ENCODE measurements around the gene G2E3.
"Not testable (repeated sequence)": the region's sequence is repeated elsewhere in the genome, so short reads cannot be mapped to it uniquely, and the experiment has no call there.

G2E3 gene

GRCh38 chr14:30600922-30601918 lies 42.3 kb downstream of the G2E3 start:
- FAIRE-seq (no peak), DNase-seq (ENCODE audit: insufficient read length, low spot score) (no peak)

- FAIRE-seq (no peak), DNase-seq (ENCODE audit: insufficient read length, low spot score) (no peak)
These were observed 44.4 kb downstream of the G2E3 start for GRCh38 chr14:30603402-30603801.

- not testable (repeated sequence) for DNase-seq (ENCODE audit: insufficient read length, low spot score); FAIRE-seq
These were observed 45.7 kb downstream of the G2E3 start for GRCh38 chr14:30604696-30605095.

- no peak for DNase-seq (ENCODE audit: insufficient read length, low spot score)
- no peak for FAIRE-seq
These were observed 48.3 kb downstream of the G2E3 start for GRCh38 chr14:30607156-30607780.

- DNase-seq (ENCODE audit: insufficient read length, low spot score) (no peak), FAIRE-seq (no peak)
These were observed 49.6 kb downstream of the G2E3 start for GRCh38 chr14:30608533-30609006.

GRCh38 chr14:30610787-30611343 lies 51.9 kb downstream of the G2E3 start:
- no peak for FAIRE-seq
- no peak for DNase-seq (ENCODE audit: insufficient read length, low spot score)

- no peak for FAIRE-seq
- no peak for DNase-seq (ENCODE audit: insufficient read length, low spot score)
These were observed 55.2 kb downstream of the G2E3 start for GRCh38 chr14:30614155-30614554.

- FAIRE-seq (peak; percentile 66), DNase-seq (ENCODE audit: insufficient read length, low spot score) (no peak)
These were observed 61.2 kb downstream of the G2E3 start for GRCh38 chr14:30620178-30620577.

GRCh38 chr14:30621354-30621939 lies 62.5 kb downstream of the G2E3 start:
- FAIRE-seq (no peak), DNase-seq (ENCODE audit: insufficient read length, low spot score) (no peak)

- FAIRE-seq (peak; percentile 91), DNase-seq (ENCODE audit: insufficient read length, low spot score) (peak; percentile 57)
These were observed 63.2 kb downstream of the G2E3 start, which contains the start of gene SCFD1 for GRCh38 chr14:30621940-30622830. TSS of gene SCFD1 (plus strand) at chr14:30622319. CDS start at chr14:30622339, 20 bp downstream.

- FAIRE-seq (no peak), DNase-seq (ENCODE audit: insufficient read length, low spot score) (no peak)
These were observed 64.6 kb downstream of the G2E3 start for GRCh38 chr14:30623412-30624131.

- DNase-seq (ENCODE audit: insufficient read length, low spot score) (no peak), FAIRE-seq (no peak)
These were observed 65.1 kb downstream of the G2E3 start for GRCh38 chr14:30624132-30624423.

GRCh38 chr14:30625533-30625932 lies 66.6 kb downstream of the G2E3 start:
- DNase-seq (ENCODE audit: insufficient read length, low spot score) (no peak), FAIRE-seq (peak; percentile 91)

GRCh38 chr14:30629432-30629831 lies 70.5 kb downstream of the G2E3 start:
- not testable (repeated sequence) for DNase-seq (ENCODE audit: insufficient read length, low spot score); FAIRE-seq

GRCh38 chr14:30630248-30630647 lies 71.3 kb downstream of the G2E3 start:
- no peak for FAIRE-seq
- no peak for DNase-seq (ENCODE audit: insufficient read length, low spot score)

- DNase-seq (ENCODE audit: insufficient read length, low spot score), result no peak
- no peak for FAIRE-seq
These were observed 73.8 kb downstream of the G2E3 start for GRCh38 chr14:30632730-30633129.

- FAIRE-seq (no peak), DNase-seq (ENCODE audit: insufficient read length, low spot score) (no peak)
These were observed 80.0 kb downstream of the G2E3 start for GRCh38 chr14:30638926-30639325.

- FAIRE-seq, result no peak
- DNase-seq (ENCODE audit: insufficient read length, low spot score), result no peak
These were observed 82.2 kb downstream of the G2E3 start for GRCh38 chr14:30641207-30641606.

GRCh38 chr14:30644462-30644861 lies 85.5 kb downstream of the G2E3 start:
- not testable (repeated sequence) for FAIRE-seq; DNase-seq (ENCODE audit: insufficient read length, low spot score)
